C4-2B (cell line): ENCODE measurements around the gene UQCR10.

Source experiments
- ZFX ChIP-seq: fragments of 450-650 bp; IDR thresholded peaks from 2 replicates; pipeline ENCODE4 v1.6.1; 2017
- TF ChIP-seq, protein P1 (sequence below): fragments of 450-650 bp; conservative IDR thresholded peaks from 2 replicates; pipeline ENCODE4 v1.5.1; 2017; ENCODE audit warnings: mild to moderate bottlenecking

DNA sequence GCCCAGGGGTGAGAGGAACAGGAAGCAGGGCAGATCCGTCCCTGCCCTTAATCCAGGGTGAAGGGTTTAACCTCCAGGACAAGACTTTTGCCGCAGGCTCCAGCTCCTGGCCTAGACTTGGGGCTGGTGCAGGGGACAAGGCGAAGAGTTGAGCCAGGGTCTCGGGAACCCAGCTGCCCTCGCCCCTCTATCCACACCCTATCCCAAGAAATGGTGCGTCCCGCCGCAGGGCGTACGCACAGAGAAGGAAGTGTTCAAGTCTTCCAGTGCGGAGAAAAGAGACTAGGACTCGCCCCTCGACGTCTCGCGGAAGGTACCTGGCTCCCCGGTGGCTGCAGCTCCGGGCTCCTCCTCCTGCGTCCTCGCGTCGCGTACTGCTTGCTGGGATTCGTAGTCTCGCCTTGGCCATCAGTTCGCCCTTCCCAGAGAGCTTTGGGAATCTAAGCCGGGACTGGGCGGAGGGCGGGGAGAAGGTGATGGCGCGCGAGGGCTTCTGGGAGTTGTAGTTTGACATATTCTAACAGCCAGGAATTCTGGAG is 468 bp upstream of the UQCR10 start, which contains the start of gene ZMAT5:
- TF ChIP-seq, protein P1, sequence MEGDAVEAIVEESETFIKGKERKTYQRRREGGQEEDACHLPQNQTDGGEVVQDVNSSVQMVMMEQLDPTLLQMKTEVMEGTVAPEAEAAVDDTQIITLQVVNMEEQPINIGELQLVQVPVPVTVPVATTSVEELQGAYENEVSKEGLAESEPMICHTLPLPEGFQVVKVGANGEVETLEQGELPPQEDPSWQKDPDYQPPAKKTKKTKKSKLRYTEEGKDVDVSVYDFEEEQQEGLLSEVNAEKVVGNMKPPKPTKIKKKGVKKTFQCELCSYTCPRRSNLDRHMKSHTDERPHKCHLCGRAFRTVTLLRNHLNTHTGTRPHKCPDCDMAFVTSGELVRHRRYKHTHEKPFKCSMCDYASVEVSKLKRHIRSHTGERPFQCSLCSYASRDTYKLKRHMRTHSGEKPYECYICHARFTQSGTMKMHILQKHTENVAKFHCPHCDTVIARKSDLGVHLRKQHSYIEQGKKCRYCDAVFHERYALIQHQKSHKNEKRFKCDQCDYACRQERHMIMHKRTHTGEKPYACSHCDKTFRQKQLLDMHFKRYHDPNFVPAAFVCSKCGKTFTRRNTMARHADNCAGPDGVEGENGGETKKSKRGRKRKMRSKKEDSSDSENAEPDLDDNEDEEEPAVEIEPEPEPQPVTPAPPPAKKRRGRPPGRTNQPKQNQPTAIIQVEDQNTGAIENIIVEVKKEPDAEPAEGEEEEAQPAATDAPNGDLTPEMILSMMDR: no peak
- TF ChIP-seq ZFX: peak; percentile 33; the same call in 1 of the 2 replicates
